Loucy (cell line): ENCODE data around the gene SEC24A.

Experiments used
- H2AFZ ChIP-seq: fragments of 200-600 bp; sonication (generic); 2 replicates; pipeline ENCODE4 v1.6.0; 2016; ENCODE audit warnings: antibody characterized with exemption, mild to moderate bottlenecking, low read length, moderate library complexity
- H3F3A ChIP-seq: fragments of 200-600 bp; 2 replicates; pipeline ENCODE4 v1.6.0; 2016; ENCODE audit warnings: antibody characterized with exemption, low read depth, mild to moderate bottlenecking
- H3K27me3 ChIP-seq: fragments of 200-600 bp; sonication (generic); 2 replicates; pipeline ENCODE4 v1.6.1; 2014; ENCODE audit warnings: low read length, mild to moderate bottlenecking; ENCODE audit not compliant: insufficient read depth, poor library complexity, severe bottlenecking
- H3K36me3 ChIP-seq: fragments of 200-600 bp; sonication (generic); 2 replicates; pipeline ENCODE4 v1.6.1; 2016; ENCODE audit warnings: low read length; ENCODE audit not compliant: insufficient read depth
- H3K4me1 ChIP-seq: fragments of 200-600 bp; sonication (generic); 2 replicates; pipeline ENCODE4 v1.5.1; 2014; ENCODE audit warnings: low read length, mild to moderate bottlenecking; ENCODE audit not compliant: insufficient read depth, poor library complexity, severe bottlenecking
- H3K4me2 ChIP-seq: fragments of 200-600 bp; sonication (generic); 2 replicates; pipeline ENCODE4 v1.6.0; 2014; ENCODE audit warnings: antibody characterized with exemption, low read length, low read depth, mild to moderate bottlenecking; ENCODE audit not compliant: poor library complexity, severe bottlenecking
- H3K4me3 ChIP-seq: fragments of 200-600 bp; sonication (generic); 2 replicates; pipeline ENCODE4 v1.5.1; 2014; ENCODE audit warnings: low read length, mild to moderate bottlenecking, mixed read lengths; ENCODE audit not compliant: poor library complexity, severe bottlenecking
- H3K79me2 ChIP-seq: fragments of 200-600 bp; sonication (generic); 2 replicates; pipeline ENCODE4 v1.6.1; 2014; ENCODE audit warnings: low read length; ENCODE audit not compliant: insufficient read depth
- H3K9ac ChIP-seq: fragments of 200-600 bp; sonication (generic); 2 replicates; pipeline ENCODE4 v1.6.0; 2014; ENCODE audit warnings: mild to moderate bottlenecking, low read depth, low read length, moderate library complexity; ENCODE audit not compliant: poor library complexity, severe bottlenecking
- H3K9me2 ChIP-seq: fragments of 200-600 bp; sonication (generic); replicated peaks from 2 replicates; pipeline ENCODE4 v1.6.1; 2016; ENCODE audit warnings: low read depth, low read length, mixed read lengths
- H3K9me3 ChIP-seq: fragments of 200-600 bp; sonication (generic); 2 replicates; pipeline ENCODE4 v1.6.1; 2014; ENCODE audit warnings: mild to moderate bottlenecking, antibody characterized with exemption, low read length, low read depth; ENCODE audit not compliant: insufficient read depth
- H4K20me1 ChIP-seq: fragments of 200-600 bp; sonication (generic); 2 replicates; pipeline ENCODE4 v1.6.0; 2014; ENCODE audit warnings: antibody characterized with exemption, low read length, mild to moderate bottlenecking; ENCODE audit not compliant: insufficient read depth, poor library complexity, severe bottlenecking
- EZH2phosphoT487 ChIP-seq: fragments of 200-600 bp; IDR thresholded peaks from 2 replicates; pipeline ENCODE4 v1.6.1; 2018; ENCODE audit warnings: antibody characterized with exemption, mild to moderate bottlenecking, moderate library complexity, borderline replicate concordance
- TF ChIP-seq, protein P1 (sequence below): fragments of 200-600 bp; sonication (generic); conservative IDR thresholded peaks from 2 replicates; pipeline ENCODE4 v1.5.1; 2014; ENCODE audit warnings: mild to moderate bottlenecking, antibody characterized with exemption, low read length

SEC24A gene

DNA sequence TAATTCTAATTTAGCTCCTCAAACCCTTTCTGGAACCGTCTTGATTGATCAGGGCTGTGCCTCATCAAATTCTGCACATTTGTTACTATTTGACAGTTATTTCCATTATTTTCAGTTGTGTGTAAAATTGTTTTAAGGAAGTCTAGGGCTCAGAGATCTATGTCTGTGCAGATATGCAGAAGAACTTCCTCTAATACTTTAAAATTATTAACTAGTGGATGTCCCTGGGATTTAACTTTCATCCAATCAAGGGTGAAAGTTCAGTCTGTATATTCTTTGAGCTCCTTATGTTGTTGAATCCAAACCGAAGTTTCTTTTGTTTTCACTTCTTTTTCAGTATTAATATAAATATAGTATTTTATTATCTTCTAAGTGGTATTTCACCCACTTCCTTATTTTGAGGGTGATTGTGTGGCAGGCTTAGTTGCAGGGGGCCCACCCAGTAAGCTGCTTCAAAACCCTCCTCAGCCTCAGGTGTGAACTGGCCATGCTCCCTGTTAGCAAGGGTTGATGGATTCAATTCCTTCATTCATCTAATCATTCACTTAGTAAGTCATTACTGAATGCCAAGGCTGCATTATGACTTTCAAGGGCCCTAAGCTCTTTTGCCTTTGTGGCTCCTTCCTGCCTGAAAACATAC, 87.7 kb downstream of the SEC24A start:
- Histone ChIP-seq H3K9me3 (no peaks in the 10 kb centered on the region), H3K27me3 (no peaks in the 10 kb centered on the region), H3K79me2 (peaks cover 22% of the 10 kb centered on the region), H3K4me3 (no peak overlapping the region), H2AFZ (no peak overlapping the region), H3K36me3 (no peaks in the 10 kb centered on the region), H3F3A (no peaks in the 10 kb centered on the region), H3K4me1 (peaks cover 8% of the 10 kb centered on the region), H3K4me2 (no peak overlapping the region), H3K9me2 (no peaks in the 10 kb centered on the region), H3K9ac (no peak overlapping the region), H4K20me1 (peaks cover 17% of the 10 kb centered on the region)
- no peak for TF ChIP-seq EZH2phosphoT487

DNA sequence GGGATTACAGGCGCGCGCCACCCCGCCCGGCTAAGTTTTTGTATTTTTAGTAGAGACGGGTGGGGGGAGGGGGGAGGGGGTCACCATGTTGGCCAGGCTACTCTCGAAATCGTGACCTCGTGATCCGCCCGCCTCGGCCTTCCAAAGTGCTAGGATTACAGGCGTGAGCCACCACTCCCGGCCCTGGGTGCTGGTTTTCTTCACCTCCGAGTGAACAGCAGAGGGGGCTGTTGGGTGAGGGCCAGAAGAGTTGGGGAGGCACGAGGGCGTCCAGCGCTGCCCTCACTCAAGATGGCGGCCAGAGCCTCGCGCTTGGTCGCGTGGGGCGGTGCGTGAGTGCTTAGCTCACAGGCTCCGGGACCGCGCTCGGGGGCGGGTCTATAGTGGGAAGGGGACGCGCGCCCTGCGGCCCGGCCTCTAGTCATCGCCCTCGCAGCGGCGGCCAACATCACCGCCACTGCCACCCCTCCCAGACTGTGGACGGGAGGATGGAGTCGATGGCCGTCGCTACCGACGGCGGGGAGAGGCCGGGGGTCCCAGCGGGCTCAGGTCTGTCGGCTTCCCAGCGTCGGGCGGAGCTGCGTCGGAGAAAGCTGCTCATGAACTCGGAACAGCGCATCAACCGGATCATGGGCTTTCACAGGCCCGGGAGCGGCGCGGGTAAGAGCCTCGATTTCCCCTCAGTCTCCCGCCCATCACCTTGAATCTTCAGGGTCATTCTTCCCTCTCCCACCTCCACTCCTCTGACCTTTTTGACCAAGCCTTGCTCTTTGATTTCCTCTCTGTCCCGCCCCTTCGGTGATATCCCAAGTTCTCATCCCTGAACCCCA, 89.8 kb downstream of the SEC24A start, which contains the start of gene CAMLG:
Gene CAMLG, plus strand, starts transcription at position 416 of the 830 bp plus-strand sequence. Its CDS starts 73 bp downstream, at position 489.
- H3K9me3 ChIP-seq = no peaks in the 10 kb centered on the region
- TF ChIP-seq EZH2phosphoT487 = no peak
- TF ChIP-seq, protein P1, sequence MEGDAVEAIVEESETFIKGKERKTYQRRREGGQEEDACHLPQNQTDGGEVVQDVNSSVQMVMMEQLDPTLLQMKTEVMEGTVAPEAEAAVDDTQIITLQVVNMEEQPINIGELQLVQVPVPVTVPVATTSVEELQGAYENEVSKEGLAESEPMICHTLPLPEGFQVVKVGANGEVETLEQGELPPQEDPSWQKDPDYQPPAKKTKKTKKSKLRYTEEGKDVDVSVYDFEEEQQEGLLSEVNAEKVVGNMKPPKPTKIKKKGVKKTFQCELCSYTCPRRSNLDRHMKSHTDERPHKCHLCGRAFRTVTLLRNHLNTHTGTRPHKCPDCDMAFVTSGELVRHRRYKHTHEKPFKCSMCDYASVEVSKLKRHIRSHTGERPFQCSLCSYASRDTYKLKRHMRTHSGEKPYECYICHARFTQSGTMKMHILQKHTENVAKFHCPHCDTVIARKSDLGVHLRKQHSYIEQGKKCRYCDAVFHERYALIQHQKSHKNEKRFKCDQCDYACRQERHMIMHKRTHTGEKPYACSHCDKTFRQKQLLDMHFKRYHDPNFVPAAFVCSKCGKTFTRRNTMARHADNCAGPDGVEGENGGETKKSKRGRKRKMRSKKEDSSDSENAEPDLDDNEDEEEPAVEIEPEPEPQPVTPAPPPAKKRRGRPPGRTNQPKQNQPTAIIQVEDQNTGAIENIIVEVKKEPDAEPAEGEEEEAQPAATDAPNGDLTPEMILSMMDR = peak; percentile 54
- peaks cover 30% of the 10 kb centered on the region for H3K79me2 ChIP-seq

DNA sequence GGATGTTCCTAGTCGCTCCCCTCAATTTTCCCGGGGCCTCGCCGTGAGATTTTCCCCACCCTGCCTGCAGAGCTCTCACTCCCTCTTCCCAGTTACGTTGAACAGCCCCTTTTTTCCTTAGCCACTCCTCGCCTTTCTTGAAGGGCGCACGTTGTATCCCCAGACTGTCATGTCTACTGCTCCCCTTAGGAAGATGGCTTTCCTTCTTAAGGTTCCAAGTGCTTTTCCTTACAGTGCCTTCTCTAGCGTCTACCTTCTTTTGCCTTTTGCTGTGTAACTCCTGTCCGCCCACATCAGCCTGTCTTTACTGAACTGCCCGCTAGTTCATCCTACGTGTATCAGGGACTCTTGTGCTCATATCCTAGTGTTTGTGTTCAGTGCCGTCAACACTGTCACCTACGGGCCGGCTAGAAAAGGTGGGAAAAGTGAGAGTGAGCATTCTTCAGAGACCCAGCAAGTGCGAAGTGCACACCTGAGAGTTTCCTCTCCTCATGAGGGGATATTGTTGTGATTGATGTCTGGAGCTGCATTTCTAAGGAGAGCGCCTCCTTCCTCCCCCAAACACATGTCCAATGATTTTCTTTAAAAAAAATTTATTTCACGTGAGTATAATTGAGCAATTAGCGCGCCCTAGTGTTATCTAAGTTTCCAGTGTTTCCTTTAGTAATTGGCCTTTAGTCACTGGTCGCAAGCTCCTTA, 90.5 kb downstream of the SEC24A start:
- H3K9ac ChIP-seq = peak overlapping the region; percentile 74
- no peaks in the 10 kb centered on the region for H3K9me3 ChIP-seq
- H3K4me1 ChIP-seq = peaks cover 8% of the 10 kb centered on the region
- peak overlapping the region; percentile 91 for H2AFZ ChIP-seq
- H3K4me3 ChIP-seq = peak overlapping the region; percentile 76
- H3K27me3 ChIP-seq = no peaks in the 10 kb centered on the region
- H3K36me3 ChIP-seq = no peaks in the 10 kb centered on the region
- no peaks in the 10 kb centered on the region for H3K9me2 ChIP-seq
- TF ChIP-seq, protein P1 = peak; percentile 43; the same call in 1 of the 2 replicates
- no peak for TF ChIP-seq EZH2phosphoT487
- H3F3A ChIP-seq = no peaks in the 10 kb centered on the region
- H3K4me2 ChIP-seq = peak overlapping the region; percentile 75
- peaks cover 17% of the 10 kb centered on the region for H4K20me1 ChIP-seq
- H3K79me2 ChIP-seq = peaks cover 30% of the 10 kb centered on the region

More for the DNA sequence above, 89.8 kb downstream of the SEC24A start, which contains the start of gene CAMLG:
- Histone ChIP-seq H3K9me2 (no peaks in the 10 kb centered on the region), H3K27me3 (no peaks in the 10 kb centered on the region), H3F3A (no peaks in the 10 kb centered on the region), H3K36me3 (no peaks in the 10 kb centered on the region), H3K9ac (peak within 1 kb of the TSS; percentile 74), H3K4me2 (peak within 1 kb of the TSS; percentile 75), H3K4me1 (peaks cover 8% of the 10 kb centered on the region), H2AFZ (peak within 1 kb of the TSS; percentile 91), H3K4me3 (peak within 1 kb of the TSS; percentile 76), H4K20me1 (peaks cover 17% of the 10 kb centered on the region)
